Stimulated activated CD8-positive, alpha-beta memory T cell treated with anti-CD3 and anti-CD28 coated beads, Interleukin-12 subunit alpha, Interleukin-12 subunit beta, amount 100 ng/mL, for 1 hour (primary cell): Measurements from ENCODE around the gene P3H3.
"Not testable (repeated sequence)": the region's sequence is repeated elsewhere in the genome, so short reads cannot be mapped to it uniquely, and the experiment has no call there.

Experiments used
- DNase-seq: peaks from one replicate; pipeline ENCODE4 v3.0.0-alpha.2; 2020; ENCODE audit warnings: low read depth

The P3H3 gene

DNA sequence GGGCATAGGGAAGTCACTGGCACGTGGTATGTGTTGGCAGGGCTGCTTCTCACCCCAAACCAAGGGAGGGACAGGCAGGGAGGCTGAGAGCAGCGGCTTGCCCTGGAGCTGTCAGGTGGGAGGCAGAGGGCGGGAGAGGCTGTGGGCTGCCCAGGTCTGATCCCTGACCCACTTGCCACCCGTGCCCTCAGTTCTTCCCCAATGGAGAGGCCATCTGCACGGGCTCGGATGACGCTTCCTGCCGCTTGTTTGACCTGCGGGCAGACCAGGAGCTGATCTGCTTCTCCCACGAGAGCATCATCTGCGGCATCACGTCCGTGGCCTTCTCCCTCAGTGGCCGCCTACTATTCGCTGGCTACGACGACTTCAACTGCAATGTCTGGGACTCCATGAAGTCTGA, 17.2 kb downstream of the P3H3 start:
- no peak for DNase-seq

DNA sequence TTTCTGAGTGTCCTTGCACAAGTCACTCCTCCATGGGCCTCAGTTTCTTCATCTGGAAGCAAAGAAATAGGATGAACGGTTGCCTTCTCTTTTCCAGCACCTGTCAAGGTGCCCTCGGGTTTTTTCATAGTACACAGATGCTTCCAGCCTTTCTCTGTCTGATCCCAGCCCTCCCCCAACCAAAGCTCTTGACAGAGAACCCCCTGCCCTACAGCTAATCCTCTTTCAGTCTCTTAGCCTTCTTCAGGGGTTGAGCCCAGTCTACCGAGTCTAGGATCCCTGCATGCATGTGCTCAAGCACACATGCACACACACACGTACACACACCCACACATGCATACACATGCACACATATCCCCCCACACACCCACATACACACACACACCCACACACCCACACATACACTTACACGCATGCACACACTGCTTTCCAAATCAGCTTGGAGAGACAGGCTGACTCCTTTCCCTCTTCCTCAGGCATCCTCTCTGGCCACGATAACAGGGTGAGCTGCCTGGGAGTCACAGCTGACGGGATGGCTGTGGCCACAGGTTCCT, 18.2 kb downstream of the P3H3 start:
- no peak for DNase-seq

DNA sequence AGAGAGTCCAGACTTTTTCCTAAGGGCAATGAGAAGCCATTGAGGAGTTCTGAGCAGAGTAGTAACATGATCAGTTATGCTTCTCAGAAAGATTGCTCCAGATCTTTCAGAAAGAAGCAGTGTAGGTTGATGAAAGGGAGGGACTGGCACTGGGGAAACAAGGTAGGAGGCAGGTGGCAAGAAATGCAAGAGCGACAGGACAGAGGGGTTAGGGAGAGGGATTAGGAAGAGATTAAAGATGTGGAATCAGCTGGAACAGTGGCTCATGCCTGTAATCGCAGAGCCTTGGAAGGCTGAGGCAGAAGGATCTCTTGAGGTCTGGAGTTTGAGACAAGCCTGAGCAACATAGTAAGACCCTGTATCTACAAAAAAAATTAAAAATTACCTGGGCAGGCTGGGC, 19.5 kb downstream of the P3H3 start:
- DNase-seq, result no peak

DNA sequence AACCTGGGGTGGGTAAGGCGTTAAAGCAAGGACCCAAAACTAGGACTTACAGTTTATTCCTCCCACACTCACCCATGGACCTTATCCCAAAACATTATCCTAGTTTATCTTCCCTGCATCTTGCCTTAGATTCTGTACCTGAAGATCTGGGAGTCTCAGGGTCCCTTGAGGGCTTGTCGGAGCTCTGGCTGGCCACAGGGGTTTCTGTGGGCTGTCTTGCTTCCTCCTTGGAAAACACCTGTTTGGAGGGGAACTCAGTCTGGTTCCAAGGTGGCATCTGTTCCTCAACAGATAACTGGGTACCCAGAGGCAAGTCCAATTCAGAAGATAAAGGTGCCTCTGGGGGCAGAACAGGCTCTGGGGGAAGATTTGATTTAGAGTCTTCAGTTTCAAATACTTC, 21.2 kb downstream of the P3H3 start:
- no peak for DNase-seq

DNA sequence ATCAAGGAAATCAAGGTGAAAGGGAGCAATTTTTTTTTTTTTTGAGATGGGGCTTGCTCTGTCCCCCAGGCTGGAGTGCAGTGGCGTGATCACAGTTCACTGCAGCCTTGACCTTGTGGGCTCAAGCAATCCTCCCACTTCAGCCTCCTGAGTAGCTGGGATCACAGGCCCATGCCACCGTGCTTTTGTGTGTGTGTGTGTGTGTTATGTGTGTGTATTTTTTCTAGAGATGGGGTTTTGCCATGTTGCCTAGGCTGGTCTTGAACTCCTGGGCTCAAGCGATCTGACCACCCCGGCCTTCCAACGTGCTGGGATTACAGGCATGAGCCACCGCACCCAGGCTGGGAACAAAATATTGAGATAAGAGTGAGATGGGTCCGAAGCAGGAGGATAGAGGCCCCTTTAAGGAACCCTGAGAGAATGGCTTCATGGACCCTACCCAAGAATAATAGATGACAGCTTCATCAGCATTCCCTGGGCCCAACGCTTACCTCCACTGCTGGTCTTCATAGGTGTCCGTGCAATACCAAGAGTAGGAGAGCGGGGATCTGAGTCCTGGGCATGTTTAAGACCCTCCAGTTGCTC, 21.9 kb downstream of the P3H3 start:
- no peak for DNase-seq

DNA sequence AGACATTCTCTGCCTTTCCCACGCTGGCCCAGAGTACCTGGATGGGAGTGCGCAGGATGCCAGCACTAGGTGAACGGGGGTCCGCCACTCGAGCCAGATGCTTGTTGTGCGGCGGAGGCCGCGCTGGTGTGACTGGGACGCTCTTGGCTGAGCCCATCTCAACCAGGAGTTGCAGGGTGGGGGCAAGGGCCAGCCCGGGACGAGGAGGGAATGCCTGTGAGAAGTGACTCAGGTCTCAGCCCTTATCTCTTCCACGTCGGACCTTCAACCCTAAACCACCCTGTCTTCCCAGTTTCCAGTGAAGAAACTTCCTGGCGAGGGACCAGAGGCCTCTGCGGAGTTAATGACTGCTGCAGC, 22.6 kb downstream of the P3H3 start:
- no peak for DNase-seq

DNA sequence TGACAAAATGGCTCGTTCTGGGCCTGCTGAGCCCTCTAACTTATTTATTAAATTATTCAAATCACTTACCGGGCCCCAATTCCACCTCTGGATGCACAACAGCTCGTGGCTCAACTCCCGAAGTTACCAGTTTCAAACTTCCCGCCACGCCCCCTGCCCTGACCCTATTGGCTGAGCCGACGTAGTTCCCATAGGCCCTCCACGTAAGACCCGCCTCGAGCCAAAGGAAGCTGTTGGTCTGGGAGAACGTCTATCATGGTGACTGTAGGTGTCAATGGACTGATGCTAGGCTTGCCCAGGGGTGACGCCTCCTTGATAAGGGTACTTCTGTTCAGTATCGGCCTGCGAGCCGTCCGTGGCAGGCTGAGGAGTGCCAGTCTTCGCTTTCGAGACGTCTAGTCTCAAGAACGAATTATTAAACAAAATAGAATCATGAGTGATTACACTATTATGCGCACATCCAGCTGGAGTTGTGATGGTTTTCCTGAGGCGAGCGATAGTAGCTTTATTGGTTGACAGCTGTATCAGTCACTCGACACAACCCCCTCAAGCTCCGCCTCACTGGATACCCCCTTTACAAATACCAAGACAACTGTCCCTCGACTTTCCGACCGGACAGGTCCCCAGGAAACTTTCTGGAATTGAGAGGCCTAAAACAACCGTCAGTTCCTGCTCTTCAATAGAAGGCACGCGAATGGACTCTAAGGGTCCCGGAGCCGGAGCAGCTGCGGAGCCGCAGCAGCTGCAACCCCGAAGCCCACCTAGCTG, 23.1 kb downstream of the P3H3 start, which contains the start of gene CDCA3:
Gene CDCA3 (minus strand): TSS at position 134 of the 768 bp plus-strand sequence. CDS start 334 bp downstream, outside the sequence.
- DNase-seq, result peak; percentile 84

DNA sequence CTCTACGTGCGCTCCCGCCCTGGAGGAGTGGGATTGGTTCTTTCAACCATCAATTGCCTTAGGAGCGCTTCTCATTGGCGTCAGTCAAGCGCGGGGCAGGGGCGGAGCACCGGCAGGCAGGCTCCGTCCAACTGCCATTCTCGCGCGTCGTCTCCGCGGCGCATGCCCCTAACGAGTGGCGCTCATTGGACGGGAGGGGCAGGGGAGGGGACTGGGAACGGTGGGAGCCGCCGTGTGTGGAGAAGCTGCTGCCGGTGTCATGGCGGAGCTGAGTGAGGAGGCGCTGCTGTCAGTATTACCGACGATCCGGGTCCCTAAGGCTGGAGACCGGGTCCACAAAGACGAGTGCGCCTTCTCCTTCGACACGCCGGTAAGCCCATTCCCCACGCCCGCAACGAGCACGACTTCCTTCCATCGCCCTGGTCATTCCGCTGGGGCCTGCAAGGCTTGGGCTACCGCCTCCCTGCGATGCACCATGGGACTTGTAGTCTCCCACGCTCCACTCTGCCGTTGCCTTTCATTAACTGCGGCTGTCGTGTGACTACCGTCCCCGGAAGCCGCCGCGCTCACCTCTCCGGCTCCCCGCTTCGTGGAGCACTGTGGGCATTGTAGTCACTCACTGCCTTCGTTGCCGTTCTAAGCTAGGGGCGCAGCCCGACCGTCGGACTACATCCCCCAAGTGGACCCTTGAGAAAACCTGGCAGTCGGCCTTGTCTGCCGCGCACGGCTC, 23.9 kb downstream of the P3H3 start, which contains the start of gene USP5:
Gene USP5 (plus strand): TSS at position 230 of the 730 bp plus-strand sequence. CDS start 30 bp downstream, at position 260.
- DNase-seq, result peak; percentile 96

DNA sequence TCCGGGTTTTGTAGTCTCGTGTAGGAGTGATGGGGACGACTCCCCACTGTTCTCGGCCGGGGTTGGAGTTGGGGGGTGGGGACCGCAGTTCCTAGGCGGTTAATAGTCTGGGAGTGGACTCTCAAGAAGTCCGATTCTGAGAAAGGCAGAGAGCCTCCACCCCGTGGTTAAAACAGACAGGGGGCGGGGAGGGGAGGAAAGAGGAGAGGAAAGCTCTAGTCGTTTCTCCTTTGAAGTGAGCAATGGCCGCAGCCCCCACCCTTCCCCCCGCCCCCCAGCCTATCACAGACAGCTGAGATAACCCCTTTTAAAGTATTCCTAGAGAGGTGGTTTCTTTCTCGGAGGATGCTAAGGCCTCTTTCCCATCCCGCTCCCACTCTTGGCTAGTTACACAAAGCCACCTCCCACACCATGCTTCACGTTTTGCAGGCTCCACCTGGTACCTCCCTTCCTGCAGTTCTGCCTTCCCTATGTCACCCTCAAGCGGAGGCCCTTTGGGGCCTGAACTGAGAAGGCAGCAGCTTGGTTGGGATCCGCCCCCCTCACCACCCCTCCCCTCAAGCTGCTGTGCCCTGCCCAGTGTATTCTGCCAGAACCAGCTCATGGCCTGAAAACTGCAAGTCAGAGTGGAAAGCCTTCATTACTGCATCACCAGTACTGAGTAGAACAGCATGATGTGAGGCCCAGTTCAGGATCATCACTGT, 24.6 kb downstream of the P3H3 start:
- no peak for DNase-seq

DNA sequence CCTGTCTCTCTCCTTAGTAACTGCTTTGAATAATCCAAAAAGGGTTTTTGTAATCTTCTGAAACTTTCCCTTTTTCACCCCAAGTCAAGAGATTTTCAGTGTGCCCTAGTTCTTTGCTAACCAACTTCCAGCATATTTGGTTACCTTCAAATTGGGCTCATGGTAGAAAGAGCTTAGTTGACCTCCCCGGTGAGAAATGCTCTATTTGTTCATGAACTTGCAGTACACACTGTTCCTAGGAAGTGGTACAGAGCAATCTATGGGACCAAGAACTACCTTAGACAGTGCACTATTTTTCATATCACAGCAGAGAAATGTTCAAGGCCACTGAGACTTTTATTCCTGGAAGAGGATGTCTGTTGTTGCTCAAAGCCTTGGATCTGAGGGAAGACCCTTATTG, 25.4 kb downstream of the P3H3 start:
- DNase-seq, result no peak

DNA sequence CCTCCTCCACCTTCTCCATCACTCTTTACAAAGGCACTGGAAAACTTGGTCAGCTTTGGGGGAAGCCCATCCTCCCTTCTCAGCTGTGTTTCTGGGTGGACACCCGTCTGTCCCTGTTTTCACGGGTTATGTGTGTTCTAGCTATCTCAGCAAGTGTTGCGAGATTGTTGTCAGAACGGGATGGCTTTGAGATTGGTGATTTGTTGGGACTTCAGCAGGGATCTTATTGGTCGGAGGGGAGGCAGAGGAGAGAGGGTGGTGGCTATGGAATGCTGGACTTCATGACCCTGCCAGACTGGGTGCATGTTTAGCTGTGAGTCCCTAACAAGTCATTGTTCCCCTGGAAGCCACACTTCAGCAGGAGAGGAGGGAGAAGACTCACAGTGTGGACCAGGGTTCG, 25.8 kb downstream of the P3H3 start:
- no peak for DNase-seq

DNA sequence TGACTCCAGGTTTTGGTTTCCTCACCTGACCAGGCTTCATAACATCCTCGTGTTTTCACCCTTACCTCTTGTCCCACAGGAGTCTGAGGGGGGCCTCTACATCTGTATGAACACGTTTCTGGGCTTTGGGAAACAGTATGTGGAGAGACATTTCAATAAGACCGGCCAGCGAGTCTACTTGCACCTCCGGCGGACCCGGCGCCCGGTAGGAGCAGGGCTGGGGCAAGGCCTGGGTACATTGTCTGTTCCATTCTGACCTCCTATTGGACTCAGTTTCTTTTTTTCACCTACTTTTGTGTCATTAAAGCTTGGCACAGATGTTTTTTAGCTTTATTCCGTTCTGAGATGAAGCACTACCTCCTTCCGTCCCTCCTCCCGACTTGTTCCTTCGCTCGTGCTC, 27.1 kb downstream of the P3H3 start:
- DNase-seq, result no peak

DNA sequence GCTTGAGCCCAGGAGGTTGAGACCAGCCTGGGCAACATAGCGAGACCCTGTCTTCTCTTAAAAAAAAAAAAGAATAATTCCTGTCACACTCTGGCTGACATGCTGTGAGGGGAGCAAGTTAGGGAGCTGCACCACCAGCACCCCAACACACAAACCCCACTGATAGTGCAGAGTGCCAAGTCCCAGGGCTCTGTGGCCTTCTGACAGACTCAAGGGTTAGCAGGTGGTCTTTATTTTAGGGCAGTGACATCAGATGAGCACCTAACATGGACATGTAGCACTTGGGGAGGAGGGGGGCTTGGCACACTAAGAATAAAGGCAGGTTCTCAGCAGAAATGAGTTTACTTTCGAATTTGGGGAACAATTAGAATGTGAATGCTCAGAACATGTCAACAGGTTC, 30.6 kb downstream of the P3H3 start:
- no peak for DNase-seq

DNA sequence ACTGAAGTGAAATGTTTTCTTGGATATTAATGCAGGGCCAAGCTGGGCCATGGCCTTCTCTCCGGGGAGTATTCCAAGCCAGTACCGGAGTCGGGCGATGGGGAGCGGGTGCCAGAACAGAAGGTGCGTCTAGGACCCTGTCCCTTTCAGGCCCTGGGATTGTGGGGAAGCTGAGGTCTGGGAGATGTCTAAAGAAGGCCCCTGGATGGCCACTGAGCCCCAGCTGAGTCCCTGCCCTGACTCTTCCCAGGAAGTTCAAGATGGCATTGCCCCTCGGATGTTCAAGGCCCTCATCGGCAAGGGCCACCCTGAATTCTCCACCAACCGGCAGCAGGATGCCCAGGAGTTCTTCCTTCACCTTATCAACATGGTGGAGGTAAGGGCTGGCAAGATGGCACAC, 31.9 kb downstream of the P3H3 start:
- no peak for DNase-seq

DNA sequence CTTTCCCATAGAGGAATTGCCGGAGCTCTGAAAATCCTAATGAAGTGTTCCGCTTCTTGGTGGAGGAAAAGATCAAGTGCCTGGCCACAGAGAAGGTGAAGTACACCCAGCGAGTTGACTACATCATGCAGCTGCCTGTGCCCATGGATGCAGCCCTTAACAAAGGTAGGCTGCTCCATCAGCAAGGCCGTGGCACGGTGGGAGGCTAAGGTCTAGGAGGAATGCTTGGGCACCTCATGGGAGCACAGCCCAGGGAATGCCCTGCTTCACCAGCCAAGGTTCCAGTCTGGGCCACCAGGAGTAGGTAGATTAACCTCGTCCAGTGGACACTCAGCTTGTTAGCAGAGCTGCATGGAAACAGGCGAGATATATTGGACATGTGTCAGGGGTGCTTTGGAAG, 32.7 kb downstream of the P3H3 start:
- DNase-seq, result no peak

DNA sequence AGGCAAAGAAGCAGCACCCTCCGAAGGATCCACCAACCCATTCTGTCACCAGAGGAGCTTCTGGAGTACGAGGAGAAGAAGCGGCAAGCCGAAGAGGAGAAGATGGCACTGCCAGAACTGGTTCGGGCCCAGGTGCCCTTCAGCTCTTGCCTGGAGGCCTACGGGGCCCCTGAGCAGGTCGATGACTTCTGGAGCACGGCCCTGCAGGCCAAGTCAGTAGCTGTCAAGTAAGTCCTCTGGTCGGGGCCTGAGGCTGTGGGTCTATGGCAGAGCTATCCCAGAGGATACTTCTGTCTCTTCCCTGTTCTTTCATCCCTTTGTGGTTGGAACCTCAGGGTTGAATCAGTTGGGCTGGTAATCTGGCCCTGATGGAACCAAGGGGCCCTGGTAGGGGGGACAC, 33.2 kb downstream of the P3H3 start:
- no peak for DNase-seq

DNA sequence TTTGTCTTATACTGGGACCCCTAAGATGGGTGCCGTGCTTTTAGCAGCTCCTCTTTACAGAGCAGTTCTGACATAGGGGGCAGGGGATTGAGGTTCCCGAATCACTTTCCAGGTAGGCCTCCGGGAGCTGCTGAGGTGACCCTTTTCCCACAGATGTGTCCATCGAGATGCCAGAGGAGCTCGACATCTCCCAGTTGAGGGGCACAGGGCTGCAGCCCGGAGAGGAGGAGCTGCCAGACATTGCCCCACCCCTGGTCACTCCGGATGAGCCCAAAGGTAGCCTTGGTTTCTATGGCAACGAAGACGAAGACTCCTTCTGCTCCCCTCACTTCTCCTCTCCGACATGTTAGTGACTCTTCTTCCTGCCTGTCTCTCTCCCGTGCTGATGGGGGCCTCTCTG, 34.8 kb downstream of the P3H3 start:
- no peak for DNase-seq

DNA sequence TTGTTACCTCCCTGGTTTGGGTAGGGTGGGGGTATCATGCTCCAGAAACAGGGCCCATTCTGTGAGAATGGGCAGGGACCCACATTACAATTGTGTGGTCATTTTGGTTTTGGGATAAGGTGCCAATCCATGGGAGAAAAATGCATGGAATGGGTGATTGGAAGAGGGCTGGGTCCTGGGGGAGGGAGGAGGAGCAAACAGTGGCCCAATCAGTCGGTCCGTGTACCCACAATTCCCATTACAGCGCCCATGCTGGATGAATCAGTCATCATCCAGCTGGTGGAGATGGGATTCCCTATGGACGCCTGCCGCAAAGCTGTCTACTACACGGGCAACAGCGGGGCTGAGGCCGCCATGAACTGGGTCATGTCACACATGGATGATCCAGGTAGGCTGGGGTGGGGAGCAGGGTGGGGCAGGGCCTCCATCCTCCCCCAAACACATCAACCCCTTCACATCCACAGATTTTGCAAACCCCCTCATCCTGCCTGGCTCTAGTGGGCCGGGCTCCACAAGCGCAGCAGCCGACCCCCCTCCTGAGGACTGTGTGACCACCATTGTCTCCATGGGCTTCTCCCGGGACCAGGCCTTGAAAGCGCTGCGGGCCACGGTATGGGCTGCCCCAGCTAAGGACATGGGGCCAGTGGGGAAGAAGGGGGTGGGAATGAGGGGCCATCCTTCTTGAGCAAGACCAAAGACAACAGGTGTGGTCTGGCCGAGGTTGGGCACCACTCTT, 35.5 kb downstream of the P3H3 start:
- DNase-seq, result no peak

DNA sequence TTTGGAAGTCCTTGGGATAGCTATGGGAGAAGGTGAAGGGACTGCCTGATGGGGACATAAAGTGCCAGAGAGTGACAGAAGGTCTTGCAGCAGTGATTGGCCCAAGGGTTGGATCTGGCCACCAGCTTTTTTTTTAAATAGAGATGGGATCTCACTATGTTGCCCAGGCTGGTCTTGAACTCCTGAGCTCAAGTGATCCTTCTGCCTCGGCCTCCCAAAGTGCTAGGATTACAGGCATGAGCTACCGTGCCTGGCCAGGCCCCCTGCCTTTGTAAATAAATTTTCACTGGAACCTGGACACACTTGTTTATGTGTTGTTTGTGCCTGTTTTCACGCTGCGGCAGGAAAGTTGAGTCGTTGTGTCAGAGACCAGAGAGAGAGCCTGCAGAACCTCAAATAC, 37.1 kb downstream of the P3H3 start:
- not testable (repeated sequence) for DNase-seq

DNA sequence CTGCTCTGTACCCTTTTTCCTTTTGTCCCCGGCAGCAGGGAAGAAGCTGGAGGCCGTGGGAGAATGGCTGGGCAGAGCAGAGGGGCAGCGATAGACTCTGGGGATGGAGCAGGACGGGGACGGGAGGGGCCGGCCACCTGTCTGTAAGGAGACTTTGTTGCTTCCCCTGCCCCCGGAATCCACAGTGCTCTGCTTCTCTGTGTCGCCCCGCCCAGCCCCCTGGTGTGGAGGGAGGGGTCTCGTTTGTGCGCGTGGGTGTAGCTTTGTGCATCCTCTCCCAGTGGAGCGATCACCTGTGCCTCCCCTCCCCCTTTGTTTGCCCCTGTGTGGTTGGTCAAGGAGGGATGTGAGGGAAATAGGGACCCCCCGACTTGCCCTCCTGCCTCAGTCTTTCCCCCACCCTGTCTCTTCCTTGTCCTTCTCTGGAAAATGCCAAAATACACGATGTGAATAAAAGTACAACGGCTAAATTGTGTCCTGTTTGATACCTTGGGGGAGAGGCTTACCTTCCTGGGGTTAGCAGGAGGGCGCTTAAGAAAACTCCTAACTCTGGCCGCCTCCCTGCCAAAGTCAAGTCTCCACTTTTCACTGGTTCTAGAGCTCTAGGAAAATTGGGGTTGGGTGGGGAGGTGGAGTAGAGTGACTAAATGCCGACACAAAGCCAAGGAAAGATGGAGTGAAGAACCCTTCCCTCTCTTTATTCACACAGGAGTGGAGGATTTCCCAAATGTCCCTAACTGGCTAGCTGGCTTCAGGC, 38.1 kb downstream of the P3H3 start:
- no peak for DNase-seq

DNA sequence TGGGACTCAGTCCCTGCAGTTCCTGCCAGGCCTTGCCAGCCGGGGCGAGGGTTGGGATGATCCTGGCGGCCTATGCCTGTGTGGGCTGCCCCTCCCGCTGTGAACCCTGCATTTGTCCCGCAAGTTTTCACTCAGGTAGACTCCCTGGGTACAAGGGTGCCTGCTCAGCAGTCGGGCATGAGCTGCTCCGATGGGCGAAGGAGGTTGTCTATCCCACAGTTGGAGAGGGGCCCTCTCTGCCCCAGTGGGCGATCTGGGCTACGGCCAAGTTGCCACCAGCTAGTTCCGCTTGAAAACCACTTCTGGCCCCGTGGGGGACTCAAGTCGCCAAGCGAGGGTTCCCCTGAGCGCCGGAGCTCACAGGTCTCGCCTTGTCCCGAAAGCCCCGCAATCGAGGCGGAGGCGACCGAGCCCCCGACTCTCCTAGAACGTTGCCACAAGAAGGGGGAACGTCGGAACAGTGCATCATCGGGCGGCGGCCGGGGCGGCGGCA, 38.8 kb downstream of the P3H3 start:
- no peak for DNase-seq
